ENCODE results near the gene SGIP1. TPM values are rescaled to one million over a fixed set of nuclear protein-coding genes. Genes with fewer than 3 reads are reported as not detected.

SGIP1 gene
- total and polyA plus RNA-seq, 2 experiments from 2014 or later = 3.1 to 20.2 TPM

DNA sequence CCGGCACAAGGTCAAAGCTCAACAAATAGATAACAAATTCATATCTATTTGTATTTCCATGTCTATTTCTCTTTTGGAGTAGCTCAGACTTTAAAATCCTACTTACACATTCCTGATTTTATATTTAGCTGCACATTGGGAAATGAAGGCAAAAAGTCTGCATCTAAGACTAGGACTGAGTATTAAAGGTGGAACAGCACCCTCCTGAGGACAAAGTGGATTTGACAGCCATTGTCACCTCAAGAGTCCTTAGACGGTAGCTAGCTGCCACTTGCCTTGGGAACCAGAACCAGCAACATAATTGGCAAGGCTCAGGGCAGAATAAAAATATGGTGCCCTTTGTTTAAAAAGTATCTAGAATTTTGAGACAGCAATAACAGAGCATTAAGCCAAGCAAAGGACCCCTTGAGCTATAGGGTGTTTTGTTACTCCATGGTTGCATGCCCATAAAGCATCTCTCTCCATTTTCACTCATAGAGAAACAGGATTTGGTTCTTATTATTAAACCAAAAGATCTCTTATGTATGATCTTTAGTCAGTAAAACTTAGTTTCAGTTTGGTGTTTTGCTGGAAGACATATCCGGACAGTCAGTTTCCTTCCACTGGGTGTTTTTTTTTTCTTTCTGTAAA is 30.0 kb upstream of the SGIP1 start:
- H3K27ac ChIP-seq = no peak overlapping the region
- no peaks in the 10 kb centered on the region for H3K9me3 ChIP-seq (ENCODE audit: low read depth)
- H4K20me1 ChIP-seq (ENCODE audit: insufficient read depth, poor library complexity, severe bottlenecking) = no peaks in the 10 kb centered on the region
- H3K4me1 ChIP-seq (ENCODE audit: insufficient read depth) = peaks cover 3% of the 10 kb centered on the region
- 53% methylated on average over 3 of the region's 3 CpGs for WGBS (ENCODE audit: low lambda C conversion rate, missing lambda C conversion rate)
- no peaks in the 10 kb centered on the region for H3K9me2 ChIP-seq (replicated peaks; ENCODE audit: insufficient read depth)
- peak; percentile 68 for DNase-seq (ENCODE audit: low spot score)
- no peaks in the 10 kb centered on the region for H3K79me2 ChIP-seq
- no peaks in the 10 kb centered on the region for H3K27me3 ChIP-seq
- no peaks in the 10 kb centered on the region for H3K36me3 ChIP-seq (replicated peaks; ENCODE audit: insufficient read depth, low read depth)
- H3K4me2 ChIP-seq = no peak overlapping the region
- TF ChIP-seq, protein P1, sequence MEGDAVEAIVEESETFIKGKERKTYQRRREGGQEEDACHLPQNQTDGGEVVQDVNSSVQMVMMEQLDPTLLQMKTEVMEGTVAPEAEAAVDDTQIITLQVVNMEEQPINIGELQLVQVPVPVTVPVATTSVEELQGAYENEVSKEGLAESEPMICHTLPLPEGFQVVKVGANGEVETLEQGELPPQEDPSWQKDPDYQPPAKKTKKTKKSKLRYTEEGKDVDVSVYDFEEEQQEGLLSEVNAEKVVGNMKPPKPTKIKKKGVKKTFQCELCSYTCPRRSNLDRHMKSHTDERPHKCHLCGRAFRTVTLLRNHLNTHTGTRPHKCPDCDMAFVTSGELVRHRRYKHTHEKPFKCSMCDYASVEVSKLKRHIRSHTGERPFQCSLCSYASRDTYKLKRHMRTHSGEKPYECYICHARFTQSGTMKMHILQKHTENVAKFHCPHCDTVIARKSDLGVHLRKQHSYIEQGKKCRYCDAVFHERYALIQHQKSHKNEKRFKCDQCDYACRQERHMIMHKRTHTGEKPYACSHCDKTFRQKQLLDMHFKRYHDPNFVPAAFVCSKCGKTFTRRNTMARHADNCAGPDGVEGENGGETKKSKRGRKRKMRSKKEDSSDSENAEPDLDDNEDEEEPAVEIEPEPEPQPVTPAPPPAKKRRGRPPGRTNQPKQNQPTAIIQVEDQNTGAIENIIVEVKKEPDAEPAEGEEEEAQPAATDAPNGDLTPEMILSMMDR (IDR thresholded peaks at IDR 0.05; ENCODE audit: poor library complexity) = peak; percentile 63
- TF ChIP-seq EZH2 (IDR thresholded peaks at IDR 0.05; ENCODE audit: borderline replicate concordance) (no peak), EZH2phosphoT487 (IDR thresholded peaks at IDR 0.05; ENCODE audit: low read depth, severe bottlenecking, unreplicated experiment) (no peak)
- no peak overlapping the region for H2AFZ ChIP-seq
- H3K4me3 ChIP-seq = no peak overlapping the region

DNA sequence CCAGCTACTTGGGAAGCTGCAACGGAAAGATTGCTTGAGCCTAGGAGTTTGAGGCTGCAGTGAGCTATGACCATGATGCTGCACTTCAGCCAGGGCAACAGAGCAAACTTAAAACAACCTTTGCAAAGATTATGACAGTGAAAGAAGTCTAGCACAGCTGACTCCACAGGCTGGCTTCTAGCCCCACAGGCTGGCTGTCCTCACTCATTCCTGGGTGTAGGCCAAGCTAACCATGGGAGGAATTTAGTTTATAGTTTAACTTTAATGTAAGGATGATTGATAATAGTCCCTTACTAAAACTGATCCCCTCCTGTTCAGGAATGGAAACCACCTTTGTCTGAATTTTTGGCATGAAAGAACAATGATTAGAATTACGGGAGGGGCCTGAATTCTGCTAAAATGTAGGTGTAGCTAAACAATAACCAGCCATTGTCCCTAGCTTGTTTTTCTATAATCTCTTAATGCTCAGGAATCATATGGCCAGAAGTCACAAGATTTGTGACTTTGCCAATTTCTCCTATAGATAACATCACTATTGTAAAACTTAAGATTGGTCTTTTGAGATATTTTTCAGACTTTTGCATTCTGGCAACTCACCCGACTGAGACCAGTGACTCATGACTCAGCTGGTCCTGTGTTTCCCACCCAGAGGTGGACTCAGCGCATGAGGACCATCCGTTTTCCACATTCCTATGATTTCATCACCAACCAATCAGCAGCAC is 28.1 kb upstream of the SGIP1 start:
- WGBS (ENCODE audit: low lambda C conversion rate, missing lambda C conversion rate) = 58% methylated on average over 5 of the region's 5 CpGs
- Histone ChIP-seq H3K9me3 (ENCODE audit: low read depth) (no peaks in the 10 kb centered on the region), H3K4me1 (ENCODE audit: insufficient read depth) (peaks cover 3% of the 10 kb centered on the region)

DNA sequence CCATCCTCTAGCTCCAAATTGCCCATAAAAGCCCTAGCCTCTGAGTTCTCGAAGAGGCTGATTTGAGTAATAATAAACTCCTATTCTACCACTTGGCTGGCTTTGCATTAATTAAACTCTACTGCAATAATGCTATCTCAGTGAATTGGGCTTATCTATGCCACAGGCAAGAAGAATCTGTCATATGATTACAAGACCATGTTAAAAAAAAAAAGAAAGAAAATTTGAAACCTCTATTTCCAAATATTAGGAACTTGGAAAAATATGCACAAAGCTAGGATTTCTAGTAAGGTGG is 27.6 kb upstream of the SGIP1 start:
- no peaks in the 10 kb centered on the region for H3K9me3 ChIP-seq (ENCODE audit: low read depth)
- WGBS (ENCODE audit: low lambda C conversion rate, missing lambda C conversion rate) = 58% methylated on average over 1 of the region's 1 CpG
- no peak for TF ChIP-seq EZH2 (IDR thresholded peaks at IDR 0.05; ENCODE audit: borderline replicate concordance)
- no peak for TF ChIP-seq EZH2phosphoT487 (IDR thresholded peaks at IDR 0.05; ENCODE audit: low read depth, severe bottlenecking, unreplicated experiment)
- TF ChIP-seq, protein P1 (IDR thresholded peaks at IDR 0.05; ENCODE audit: poor library complexity) = no peak

More for the DNA sequence above, 28.1 kb upstream of the SGIP1 start:
- Histone ChIP-seq H3K4me2 (no peak overlapping the region), H3K36me3 (replicated peaks; ENCODE audit: insufficient read depth, low read depth) (no peaks in the 10 kb centered on the region), H3K4me3 (no peak overlapping the region), H4K20me1 (ENCODE audit: insufficient read depth, poor library complexity, severe bottlenecking) (no peaks in the 10 kb centered on the region), H3K79me2 (no peaks in the 10 kb centered on the region), H3K27me3 (no peaks in the 10 kb centered on the region), H3K27ac (no peak overlapping the region), H3K9me2 (replicated peaks; ENCODE audit: insufficient read depth) (no peaks in the 10 kb centered on the region), H2AFZ (no peak overlapping the region)
- no peak for DNase-seq (ENCODE audit: low spot score)
- TF ChIP-seq EZH2phosphoT487 (IDR thresholded peaks at IDR 0.05; ENCODE audit: low read depth, severe bottlenecking, unreplicated experiment) = no peak
- TF ChIP-seq, protein P1 (IDR thresholded peaks at IDR 0.05; ENCODE audit: poor library complexity) = no peak
- no peak for TF ChIP-seq EZH2 (IDR thresholded peaks at IDR 0.05; ENCODE audit: borderline replicate concordance)

More for the DNA sequence above, 27.6 kb upstream of the SGIP1 start:
- H2AFZ ChIP-seq = no peak overlapping the region
- no peaks in the 10 kb centered on the region for H4K20me1 ChIP-seq (ENCODE audit: insufficient read depth, poor library complexity, severe bottlenecking)
- H3K4me1 ChIP-seq (ENCODE audit: insufficient read depth) = peaks cover 3% of the 10 kb centered on the region
- no peaks in the 10 kb centered on the region for H3K36me3 ChIP-seq (replicated peaks; ENCODE audit: insufficient read depth, low read depth)
- no peaks in the 10 kb centered on the region for H3K27me3 ChIP-seq
- H3K27ac ChIP-seq = no peak overlapping the region
- H3K4me2 ChIP-seq = no peak overlapping the region
- no peaks in the 10 kb centered on the region for H3K79me2 ChIP-seq
- no peak overlapping the region for H3K4me3 ChIP-seq
- H3K9me2 ChIP-seq (replicated peaks; ENCODE audit: insufficient read depth) = no peaks in the 10 kb centered on the region
- no peak for DNase-seq (ENCODE audit: low spot score)

Measured in hepatocyte (in vitro differentiated cells).